SJCRH30 (cell line): ENCODE data around the gene POLR2L. TPM values are rescaled to one million over a fixed set of nuclear protein-coding genes. Genes with fewer than 3 reads are reported as not detected.

Experiments
- DNase-seq, 2 experiments: peaks; one replicate each; pipeline ENCODE4 v3.0.0-alpha.2; 2015 to 2020
- H3K27ac ChIP-seq: fragments of 250-450 bp; sonication (Bioruptor Pico); 2 replicates; pipeline ENCODE4 v1.5.1; 2020; ENCODE audit warnings: mild to moderate bottlenecking, moderate library complexity
- H3K27me3 ChIP-seq: fragments of 250-450 bp; sonication (Bioruptor Pico); 2 replicates; pipeline ENCODE4 v1.5.1; 2020; ENCODE audit warnings: mild to moderate bottlenecking, moderate library complexity
- H3K36me3 ChIP-seq: fragments of 250-450 bp; sonication (Bioruptor Pico); 2 replicates; pipeline ENCODE4 v1.5.1; 2020; ENCODE audit warnings: mild to moderate bottlenecking, moderate library complexity
- H3K4me1 ChIP-seq: fragments of 250-450 bp; sonication (Bioruptor Pico); 2 replicates; pipeline ENCODE4 v1.5.1; 2020; ENCODE audit warnings: mild to moderate bottlenecking, moderate library complexity
- H3K4me3 ChIP-seq: fragments of 250-450 bp; sonication (Bioruptor Pico); 2 replicates; pipeline ENCODE4 v1.5.1; 2020; ENCODE audit warnings: mild to moderate bottlenecking, moderate library complexity
- H3K9me3 ChIP-seq: fragments of 250-450 bp; sonication (Bioruptor Pico); replicated peaks from 2 replicates; pipeline ENCODE4 v1.5.1; 2020; ENCODE audit warnings: mild to moderate bottlenecking, moderate library complexity
- total RNA-seq: library from RNA; depleted of rRNA; stranded (reverse); fragments of >200 nt; shearing (Covaris generic); gene quantifications from 2 replicates; pipeline ENCODE4 v1.2.3, GENCODE V29; 2014

The POLR2L gene
- total RNA-seq, 1 experiment from 2014 or later, result 292 TPM

- Histone ChIP-seq H3K27me3 (no peaks in the 10 kb centered on the region), H3K9me3 (no peaks in the 10 kb centered on the region), H3K4me3 (peak overlapping the region; percentile 86), H3K27ac (peak overlapping the region; percentile 82), H3K4me1 (peaks cover 29% of the 10 kb centered on the region), H3K36me3 (peaks cover 22% of the 10 kb centered on the region)
- DNase-seq, result peak in 1 of 2 experiments; percentile 62
Observed at GRCh38 chr11:833114-833791, 9.1 kb downstream of the POLR2L start.

- Histone ChIP-seq H3K36me3 (peaks cover 18% of the 10 kb centered on the region), H3K4me3 (peak within 1 kb of the TSS; percentile 86), H3K9me3 (no peaks in the 10 kb centered on the region), H3K27ac (peak within 1 kb of the TSS; percentile 82), H3K4me1 (peaks cover 35% of the 10 kb centered on the region), H3K27me3 (no peaks in the 10 kb centered on the region)
- peak in 1 of 2 experiments; percentile 76 for DNase-seq
Observed at GRCh38 chr11:832529-833113, 9.7 kb downstream of the POLR2L start, which contains the start of gene CD151. TSS of gene CD151 (plus strand) at chr11:832952. CDS start at chr11:836070, 3,118 bp downstream.

GRCh38 chr11:831961-832528 is 10.3 kb downstream of the POLR2L start:
- H3K36me3 ChIP-seq, result peaks cover 12% of the 10 kb centered on the region
- H3K27me3 ChIP-seq, result no peaks in the 10 kb centered on the region
- DNase-seq, result no peak
- H3K27ac ChIP-seq, result peak overlapping the region; percentile 45
- peak overlapping the region; percentile 86 for H3K4me3 ChIP-seq
- peaks cover 38% of the 10 kb centered on the region for H3K4me1 ChIP-seq
- no peaks in the 10 kb centered on the region for H3K9me3 ChIP-seq

DNA sequence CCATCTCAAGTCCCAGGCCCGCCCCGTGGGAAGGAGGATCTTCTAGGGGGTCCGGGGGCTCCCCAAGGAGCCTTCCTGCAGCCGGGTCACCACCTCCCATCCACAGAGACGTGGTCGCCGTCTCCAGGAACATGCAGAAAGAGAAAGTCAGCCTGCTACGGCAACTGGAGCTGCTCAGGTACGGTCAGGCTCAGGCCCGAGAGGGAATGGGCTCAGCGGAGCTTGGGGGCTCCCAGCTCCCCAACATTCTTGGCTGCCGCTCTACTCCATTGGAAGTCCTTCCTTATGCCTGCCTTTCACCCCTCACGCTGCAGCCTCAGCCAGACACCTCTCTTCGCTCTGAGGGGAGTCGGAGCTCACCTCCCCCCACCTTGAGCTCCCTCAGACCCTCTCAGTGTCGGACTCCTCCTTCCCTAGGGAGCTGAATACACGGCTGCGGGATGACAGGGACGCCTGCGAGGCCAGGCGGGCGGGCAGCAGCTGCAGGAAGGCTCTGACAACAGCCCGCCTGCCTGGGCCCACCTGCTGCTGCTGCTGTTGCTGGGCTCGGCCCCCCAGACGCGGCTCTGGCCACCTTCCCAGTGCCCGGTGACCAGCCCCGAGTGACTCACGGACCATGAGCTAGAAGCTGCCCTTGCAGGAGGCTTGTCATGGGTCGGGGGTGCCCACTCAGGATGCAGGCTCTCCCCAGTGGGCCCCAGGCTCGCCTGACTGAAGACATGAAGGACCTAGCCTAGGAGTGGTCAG is 11.0 kb downstream of the POLR2L start:
- Histone ChIP-seq H3K27me3 (no peaks in the 10 kb centered on the region), H3K36me3 (peaks cover 6% of the 10 kb centered on the region; the same call in 1 of the 2 replicates), H3K4me3 (peak overlapping the region; percentile 86), H3K27ac (peak overlapping the region; percentile 45; the same call in 1 of the 2 replicates), H3K9me3 (no peaks in the 10 kb centered on the region), H3K4me1 (peaks cover 40% of the 10 kb centered on the region)
- DNase-seq, result peak; percentile 84 to 87

DNA sequence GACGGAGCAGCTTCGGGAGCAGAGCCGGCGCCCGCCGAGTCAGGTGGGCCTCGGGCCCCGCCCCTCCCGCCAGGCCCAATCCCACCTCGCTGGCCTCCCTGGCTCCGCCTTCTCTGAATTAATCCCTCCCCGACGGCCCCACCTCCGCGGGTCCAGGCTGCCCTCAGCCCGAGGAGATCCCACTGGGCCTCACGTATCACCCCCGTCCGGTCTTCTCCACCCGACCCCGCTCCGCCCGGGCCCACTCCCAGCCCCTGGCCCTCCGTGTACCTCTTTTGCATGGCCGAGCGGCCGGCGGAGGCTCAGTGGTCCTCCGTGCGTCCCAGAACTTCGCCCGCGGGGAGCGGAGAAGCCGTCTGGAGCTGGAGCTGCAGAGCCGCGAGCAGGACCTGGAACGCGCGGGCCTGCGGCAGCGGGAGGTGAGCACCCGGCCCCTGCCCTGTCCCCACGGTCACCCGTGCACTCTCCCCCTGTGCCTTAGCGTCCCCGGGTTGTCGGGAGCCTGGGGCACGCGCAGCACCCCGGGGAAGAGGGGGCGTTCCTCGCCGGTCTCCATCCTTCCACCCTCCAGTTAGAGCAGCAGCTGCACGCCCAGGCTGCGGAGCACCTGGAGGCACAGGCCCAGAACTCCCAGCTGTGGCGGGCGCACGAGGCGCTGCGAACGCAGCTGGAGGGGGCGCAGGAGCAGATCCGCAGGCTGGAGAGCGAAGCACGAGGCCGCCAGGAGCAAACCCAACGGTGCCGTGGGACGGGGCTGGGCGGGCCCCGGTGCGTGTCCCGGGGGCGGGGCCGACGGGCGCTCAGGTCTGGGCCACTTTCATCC is 11.8 kb downstream of the POLR2L start:
- DNase-seq, result peak; percentile 49 to 55
- no peak overlapping the region; the same call in 1 of the 2 replicates for H3K27ac ChIP-seq
- peak overlapping the region; percentile 86; the same call in 1 of the 2 replicates for H3K4me3 ChIP-seq
- H3K4me1 ChIP-seq, result peaks cover 40% of the 10 kb centered on the region
- no peaks in the 10 kb centered on the region for H3K9me3 ChIP-seq
- H3K36me3 ChIP-seq, result no peaks in the 10 kb centered on the region
- no peaks in the 10 kb centered on the region for H3K27me3 ChIP-seq

DNA sequence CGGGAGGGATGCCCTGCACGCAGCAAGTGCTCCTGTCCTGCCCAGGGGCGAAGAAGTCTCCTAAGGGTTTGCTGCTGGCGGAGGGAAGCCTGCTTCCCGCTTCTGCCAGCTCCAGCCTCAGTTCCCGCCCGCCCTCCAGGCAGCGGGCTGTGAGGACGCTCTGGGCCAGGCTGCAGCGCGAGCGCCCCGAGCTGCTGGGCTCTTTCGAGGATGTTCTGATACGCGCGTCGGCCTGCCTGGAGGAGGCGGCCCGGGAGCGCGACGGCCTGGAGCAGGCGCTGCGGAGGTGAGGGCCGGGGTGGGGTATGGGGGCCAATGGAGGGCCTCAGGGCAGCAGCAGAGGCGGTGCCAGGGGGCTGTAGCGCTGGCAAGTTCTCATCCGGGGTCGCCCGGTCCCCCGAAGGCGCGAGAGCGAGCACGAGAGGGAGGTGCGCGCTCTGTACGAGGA is 12.5 kb downstream of the POLR2L start:
- Histone ChIP-seq H3K4me1 (peaks cover 43% of the 10 kb centered on the region), H3K27me3 (no peaks in the 10 kb centered on the region), H3K4me3 (no peak overlapping the region), H3K9me3 (no peaks in the 10 kb centered on the region), H3K36me3 (no peaks in the 10 kb centered on the region; the same call in 1 of the 2 replicates), H3K27ac (no peak overlapping the region)
- no peak for DNase-seq

DNA sequence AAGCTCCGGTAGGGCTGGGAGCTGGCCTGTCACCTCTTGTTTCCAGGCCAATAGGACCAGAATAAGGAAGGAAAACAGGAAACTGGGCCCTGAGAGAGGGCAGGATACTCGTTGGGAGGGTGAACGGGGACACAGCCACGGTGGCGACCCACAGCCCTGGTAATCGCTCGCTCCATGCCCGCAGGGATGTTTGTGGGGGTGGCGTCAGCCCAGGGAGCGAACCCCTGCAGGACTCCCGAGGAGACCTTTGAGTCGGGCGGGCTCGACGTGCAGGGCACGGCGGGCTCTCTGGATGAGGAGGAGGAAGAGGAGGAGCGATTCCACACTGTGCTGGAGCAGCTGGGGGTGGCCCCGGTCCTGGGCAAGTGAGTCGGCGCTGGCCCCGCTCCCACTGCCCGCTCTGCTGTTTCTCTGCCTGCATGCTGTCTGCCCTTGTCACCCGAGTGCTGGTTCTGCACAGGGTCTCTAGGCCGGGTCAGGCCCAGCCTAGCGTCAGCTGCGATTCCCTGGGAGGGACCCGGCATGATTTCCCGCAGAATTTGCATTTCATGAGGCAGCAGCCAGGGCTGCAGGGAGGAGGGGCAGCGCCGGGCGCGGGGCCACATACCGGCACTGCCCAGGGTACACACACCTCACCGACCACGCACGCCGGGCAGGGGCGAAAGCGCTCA is 13.0 kb downstream of the POLR2L start:
- no peak overlapping the region for H3K4me3 ChIP-seq
- no peak for DNase-seq
- peaks cover 43% of the 10 kb centered on the region for H3K4me1 ChIP-seq
- H3K9me3 ChIP-seq, result no peaks in the 10 kb centered on the region
- H3K27ac ChIP-seq, result no peak overlapping the region
- H3K27me3 ChIP-seq, result no peaks in the 10 kb centered on the region
- H3K36me3 ChIP-seq, result no peaks in the 10 kb centered on the region; the same call in 1 of the 2 replicates

- no peaks in the 10 kb centered on the region; the same call in 1 of the 2 replicates for H3K36me3 ChIP-seq
- H3K4me1 ChIP-seq, result peaks cover 39% of the 10 kb centered on the region
- H3K27ac ChIP-seq, result no peak overlapping the region
- H3K27me3 ChIP-seq, result no peaks in the 10 kb centered on the region
- H3K4me3 ChIP-seq, result no peak overlapping the region
- DNase-seq, result no peak
- H3K9me3 ChIP-seq, result no peaks in the 10 kb centered on the region
Observed at GRCh38 chr11:828506-829175, 13.7 kb downstream of the POLR2L start.

DNA sequence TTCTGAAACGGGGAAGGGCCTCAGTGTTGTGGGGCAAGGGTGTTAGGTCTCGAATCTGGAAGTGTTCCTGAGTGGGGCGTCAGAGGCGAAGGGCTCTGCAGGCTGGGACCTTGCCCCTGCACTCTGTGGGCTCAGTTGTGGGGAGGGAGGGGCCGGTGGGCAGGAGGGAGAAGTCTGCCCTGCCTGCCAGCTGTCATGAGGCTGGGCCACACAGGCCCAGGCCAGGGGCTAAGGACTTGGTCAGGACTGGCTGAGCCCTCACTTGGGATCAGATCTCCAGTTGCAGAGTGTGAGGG is 14.5 kb downstream of the POLR2L start, which contains the start of gene CRACR2B:
Gene CRACR2B (plus strand): TSS at position 23 of the 296 bp plus-strand sequence. CDS start 689 bp downstream, outside the sequence.
- H3K9me3 ChIP-seq, result no peaks in the 10 kb centered on the region
- DNase-seq, result peak in 1 of 2 experiments; percentile 75
- H3K27me3 ChIP-seq, result no peaks in the 10 kb centered on the region
- H3K27ac ChIP-seq, result peak within 1 kb of the TSS; percentile 58
- H3K36me3 ChIP-seq, result no peaks in the 10 kb centered on the region; the same call in 1 of the 2 replicates
- H3K4me1 ChIP-seq, result peaks cover 39% of the 10 kb centered on the region
- H3K4me3 ChIP-seq, result peak within 1 kb of the TSS; percentile 54

GRCh38 chr11:827146-827896 is 15.0 kb downstream of the POLR2L start:
- no peaks in the 10 kb centered on the region for H3K27me3 ChIP-seq
- H3K4me1 ChIP-seq, result peaks cover 38% of the 10 kb centered on the region
- H3K4me3 ChIP-seq, result peak overlapping the region; percentile 54
- peak overlapping the region; percentile 58 for H3K27ac ChIP-seq
- peak in 1 of 2 experiments; percentile 83 for DNase-seq
- no peaks in the 10 kb centered on the region; the same call in 1 of the 2 replicates for H3K36me3 ChIP-seq
- no peaks in the 10 kb centered on the region for H3K9me3 ChIP-seq

- Histone ChIP-seq H3K4me3 (peak overlapping the region; percentile 54), H3K36me3 (no peaks in the 10 kb centered on the region; the same call in 1 of the 2 replicates), H3K4me1 (peaks cover 33% of the 10 kb centered on the region), H3K27ac (no peak overlapping the region), H3K9me3 (no peaks in the 10 kb centered on the region), H3K27me3 (no peaks in the 10 kb centered on the region)
- DNase-seq, result no peak
Observed at GRCh38 chr11:826836-827145, 15.5 kb downstream of the POLR2L start.

DNA sequence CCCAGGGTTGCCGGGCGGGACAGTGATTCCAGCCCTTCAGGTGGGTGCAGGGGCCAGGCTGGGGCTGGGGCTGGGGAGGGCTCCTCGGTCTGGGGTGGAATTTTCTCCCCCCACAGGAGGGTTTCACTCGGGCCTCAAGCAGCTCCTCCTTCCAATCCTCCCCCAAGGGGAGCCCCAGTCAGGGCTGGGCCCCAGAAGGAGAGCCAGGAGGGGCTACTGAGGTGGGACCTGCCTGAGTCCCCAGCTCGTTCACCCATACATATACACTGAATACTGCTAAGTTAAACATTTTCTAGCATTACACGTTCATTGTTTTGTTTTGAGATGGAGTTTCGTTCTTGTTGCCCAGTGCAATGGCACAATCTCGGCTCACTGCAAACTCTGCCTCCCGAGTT is 16.1 kb downstream of the POLR2L start:
- no peak overlapping the region for H3K4me3 ChIP-seq
- H3K36me3 ChIP-seq, result no peaks in the 10 kb centered on the region; the same call in 1 of the 2 replicates
- H3K4me1 ChIP-seq, result peaks cover 34% of the 10 kb centered on the region
- no peak for DNase-seq
- no peak overlapping the region for H3K27ac ChIP-seq
- H3K27me3 ChIP-seq, result no peaks in the 10 kb centered on the region
- no peaks in the 10 kb centered on the region for H3K9me3 ChIP-seq
